ENCODE results near the gene ASCC1.

The ASCC1 gene

GRCh38 chr10:72069751-72070526 is 146.1 kb downstream of the ASCC1 start:
- DNase-seq (ENCODE audit: extremely low read depth in 1 of 2, low read depth in 1 of 2), result no peak

GRCh38 chr10:72068901-72069446 is 147.1 kb downstream of the ASCC1 start:
- DNase-seq (ENCODE audit: extremely low read depth in 1 of 2, low read depth in 1 of 2), result no peak

- DNase-seq (ENCODE audit: extremely low read depth in 1 of 2, low read depth in 1 of 2), result no peak
Measured at GRCh38 chr10:72068126-72068765, 147.8 kb downstream of the ASCC1 start.

GRCh38 chr10:72067463-72068125 is 148.5 kb downstream of the ASCC1 start:
- DNase-seq (ENCODE audit: extremely low read depth in 1 of 2, low read depth in 1 of 2), result no peak

- no peak for DNase-seq (ENCODE audit: extremely low read depth in 1 of 2, low read depth in 1 of 2)
Measured at GRCh38 chr10:72066318-72067284, 149.5 kb downstream of the ASCC1 start.

- DNase-seq (ENCODE audit: extremely low read depth in 1 of 2, low read depth in 1 of 2), result no peak
Measured at GRCh38 chr10:72065439-72066025, 150.5 kb downstream of the ASCC1 start.

- no peak for DNase-seq (ENCODE audit: extremely low read depth in 1 of 2, low read depth in 1 of 2)
Measured at GRCh38 chr10:72063703-72064391, 152.2 kb downstream of the ASCC1 start.

GRCh38 chr10:72062832-72063702 is 153.0 kb downstream of the ASCC1 start:
- no peak for DNase-seq (ENCODE audit: extremely low read depth in 1 of 2, low read depth in 1 of 2)

- DNase-seq (ENCODE audit: extremely low read depth in 1 of 2, low read depth in 1 of 2), result no peak
Measured at GRCh38 chr10:72062382-72062781, 153.7 kb downstream of the ASCC1 start.

GRCh38 chr10:72061930-72062329 is 154.1 kb downstream of the ASCC1 start:
- DNase-seq (ENCODE audit: extremely low read depth in 1 of 2, low read depth in 1 of 2), result no peak

- DNase-seq (ENCODE audit: extremely low read depth in 1 of 2, low read depth in 1 of 2), result no peak
Measured at GRCh38 chr10:72061491-72061890, 154.6 kb downstream of the ASCC1 start.

GRCh38 chr10:72059843-72060822 is 155.9 kb downstream of the ASCC1 start:
- DNase-seq (ENCODE audit: extremely low read depth in 1 of 2, low read depth in 1 of 2), result no peak

- DNase-seq (ENCODE audit: extremely low read depth in 1 of 2, low read depth in 1 of 2), result no peak
Measured at GRCh38 chr10:72058989-72059842, 156.9 kb downstream of the ASCC1 start.

GRCh38 chr10:72058347-72058898 is 157.7 kb downstream of the ASCC1 start:
- no peak for DNase-seq (ENCODE audit: extremely low read depth in 1 of 2, low read depth in 1 of 2)

GRCh38 chr10:72056932-72057751 is 158.9 kb downstream of the ASCC1 start:
- no peak for DNase-seq (ENCODE audit: extremely low read depth in 1 of 2, low read depth in 1 of 2)
